Omental fat pad (tissue), 4 donors: ENCODE measurements around the gene ERICH3. TPM values are rescaled to one million over a fixed set of nuclear protein-coding genes. Genes with fewer than 3 reads are reported as not detected.

Experiments
- ATAC-seq: fragments of 150-250 bp; one replicate; pipeline ENCODE4 v1.9.1; 2016; ENCODE audit warnings: mild to moderate bottlenecking, moderate library complexity; ENCODE audit not compliant: low FRiP score
- DNase-seq: peaks from one replicate; pipeline ENCODE4 v3.0.0-alpha.2; 2019; ENCODE audit warnings: low spot score
- total RNA-seq, 4 donors: library from RNA; depleted of rRNA; stranded (reverse); fragments of >200 nt; gene quantifications; one replicate each; pipeline ENCODE4 v1.1.0, GENCODE V29; 2016
- TF ChIP-seq, protein P1 (sequence below), 3 donors: fragments of 450-650 bp; IDR thresholded peaks; one replicate each; pipeline ENCODE4 v1.5.1; 2016 to 2017; ENCODE audit warnings: antibody characterized with exemption in 3 of 3, mild to moderate bottlenecking in 3 of 3, moderate library complexity in 2 of 3

ERICH3 gene, protein sequence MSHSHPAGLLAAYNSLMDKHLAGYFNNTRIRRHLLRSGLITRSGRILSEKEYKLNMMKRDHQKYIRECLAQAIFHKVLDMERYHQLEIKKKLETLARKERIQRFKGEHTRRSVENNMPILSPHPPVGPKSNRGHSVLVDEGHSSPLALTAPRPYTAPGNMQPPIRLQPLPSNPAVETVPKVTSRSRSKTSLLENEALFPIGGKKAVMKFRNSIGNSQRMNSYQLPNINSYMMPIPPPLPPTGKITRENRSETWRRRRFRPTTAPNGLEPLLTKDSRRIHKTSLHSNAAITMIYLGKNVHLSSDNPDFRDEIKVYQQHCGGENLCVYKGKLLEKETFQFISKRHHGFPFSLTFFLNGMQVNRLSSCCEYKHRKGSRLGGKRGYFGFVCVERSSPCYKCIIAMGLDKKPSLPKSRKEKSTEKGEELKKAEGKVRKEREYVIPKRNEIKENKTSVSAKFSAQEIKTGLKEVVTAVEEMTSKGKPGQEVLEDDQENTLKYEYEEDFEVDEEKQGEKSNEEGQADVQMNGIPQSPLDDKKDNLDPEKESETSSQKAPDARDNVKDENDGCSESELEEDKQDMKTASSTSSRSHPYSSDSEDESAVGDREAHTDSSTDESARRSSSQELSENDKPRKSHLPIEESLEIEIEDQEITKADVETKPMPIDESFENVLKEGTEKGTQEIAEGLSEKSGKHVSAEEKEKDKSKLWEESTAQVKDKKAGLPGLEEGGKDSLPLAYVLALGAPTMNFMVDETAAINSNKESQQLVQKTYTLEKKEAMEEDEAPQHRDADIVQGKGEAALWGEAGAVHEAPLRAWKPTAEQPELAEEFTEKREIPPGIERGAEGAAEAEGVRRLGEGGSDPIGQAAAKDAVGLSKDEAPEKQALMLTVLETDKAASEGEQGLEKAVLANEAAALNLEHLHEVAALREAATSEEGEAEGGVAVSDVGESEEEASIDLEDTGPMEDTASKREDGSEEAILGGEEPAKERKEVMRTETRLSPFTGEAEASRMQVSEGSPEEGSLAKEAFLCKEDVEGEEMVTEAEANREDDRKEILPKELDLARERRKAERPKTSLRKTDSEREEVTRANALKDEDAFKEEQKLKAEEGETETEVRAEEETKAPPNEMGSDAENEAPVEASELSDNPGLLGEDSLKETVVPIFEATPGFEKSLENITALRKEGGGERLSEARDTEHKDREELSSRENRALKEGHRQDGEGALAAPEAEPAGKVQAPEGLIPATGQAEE (N-terminal part only)
- under 1 TPM in 2 of 4 donors, not detected in 2; 0.09 to 0.24 TPM for total RNA-seq

DNA sequence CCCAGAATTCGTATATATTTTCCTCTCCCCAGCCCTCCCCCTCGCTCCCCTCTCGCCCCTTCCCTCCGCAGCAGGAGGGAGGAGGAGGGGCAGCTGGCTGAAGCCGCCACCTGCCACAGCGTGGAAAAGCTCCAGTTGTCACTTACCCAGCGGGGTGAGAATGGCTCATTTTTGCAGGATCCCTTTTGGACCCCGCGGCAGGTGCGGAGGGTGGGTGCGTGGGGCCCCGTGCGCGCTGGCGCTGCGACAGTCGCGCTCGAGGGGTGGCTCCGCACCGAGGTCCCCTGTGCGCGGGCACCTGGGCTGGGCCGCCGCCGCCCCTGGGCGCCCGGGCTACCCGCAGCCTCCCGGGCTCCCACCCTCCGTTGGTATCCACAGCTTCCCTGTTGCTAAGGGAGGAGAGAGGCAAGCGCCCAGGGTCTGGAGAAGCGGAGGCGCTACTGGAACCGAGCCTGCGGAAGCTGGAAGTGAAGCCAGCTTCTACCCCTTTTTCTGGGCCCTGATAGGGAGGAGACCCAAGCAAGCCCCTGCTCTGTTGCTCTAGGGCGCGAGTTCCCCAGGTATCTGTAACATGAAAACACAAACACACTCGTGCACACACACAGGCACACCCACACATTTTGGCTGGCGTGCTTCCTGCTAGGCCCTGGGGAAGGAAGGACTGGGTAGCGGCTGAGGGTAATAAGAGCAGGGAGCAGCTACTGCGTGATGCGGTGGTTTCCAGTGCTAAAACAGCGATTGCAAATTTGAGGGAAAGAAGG, at the start of gene ERICH3:
TSS of gene ERICH3 (minus strand) at position 442 of the 761 bp plus-strand sequence. CDS start at position 169, 273 bp downstream.
- ATAC-seq, result no peak
- TF ChIP-seq, protein P1, sequence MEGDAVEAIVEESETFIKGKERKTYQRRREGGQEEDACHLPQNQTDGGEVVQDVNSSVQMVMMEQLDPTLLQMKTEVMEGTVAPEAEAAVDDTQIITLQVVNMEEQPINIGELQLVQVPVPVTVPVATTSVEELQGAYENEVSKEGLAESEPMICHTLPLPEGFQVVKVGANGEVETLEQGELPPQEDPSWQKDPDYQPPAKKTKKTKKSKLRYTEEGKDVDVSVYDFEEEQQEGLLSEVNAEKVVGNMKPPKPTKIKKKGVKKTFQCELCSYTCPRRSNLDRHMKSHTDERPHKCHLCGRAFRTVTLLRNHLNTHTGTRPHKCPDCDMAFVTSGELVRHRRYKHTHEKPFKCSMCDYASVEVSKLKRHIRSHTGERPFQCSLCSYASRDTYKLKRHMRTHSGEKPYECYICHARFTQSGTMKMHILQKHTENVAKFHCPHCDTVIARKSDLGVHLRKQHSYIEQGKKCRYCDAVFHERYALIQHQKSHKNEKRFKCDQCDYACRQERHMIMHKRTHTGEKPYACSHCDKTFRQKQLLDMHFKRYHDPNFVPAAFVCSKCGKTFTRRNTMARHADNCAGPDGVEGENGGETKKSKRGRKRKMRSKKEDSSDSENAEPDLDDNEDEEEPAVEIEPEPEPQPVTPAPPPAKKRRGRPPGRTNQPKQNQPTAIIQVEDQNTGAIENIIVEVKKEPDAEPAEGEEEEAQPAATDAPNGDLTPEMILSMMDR (IDR thresholded peaks at IDR 0.05), result no peak
- no peak for DNase-seq

DNA sequence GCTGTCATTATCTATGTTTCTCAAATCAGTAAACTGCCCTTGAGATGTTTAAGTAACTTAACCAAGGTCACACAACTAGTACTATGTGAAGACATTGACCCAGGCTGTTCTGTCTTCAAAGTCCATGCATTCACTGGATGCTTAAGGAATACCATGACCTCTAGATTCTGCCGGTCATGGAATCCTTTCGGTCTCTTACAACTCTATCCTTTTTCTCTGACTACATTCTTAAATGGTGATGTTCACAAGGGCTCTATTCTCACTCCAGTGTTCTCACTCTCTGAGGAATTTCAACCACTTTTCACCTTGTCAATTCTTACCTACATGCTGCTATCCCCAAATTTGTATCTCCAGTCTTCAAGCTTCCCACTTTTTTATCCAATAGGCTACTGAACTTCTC, 44.0 kb upstream of the ERICH3 start:
- no peak for ATAC-seq
- DNase-seq, result no peak
- TF ChIP-seq, protein P1 (IDR thresholded peaks at IDR 0.05), result no peak

DNA sequence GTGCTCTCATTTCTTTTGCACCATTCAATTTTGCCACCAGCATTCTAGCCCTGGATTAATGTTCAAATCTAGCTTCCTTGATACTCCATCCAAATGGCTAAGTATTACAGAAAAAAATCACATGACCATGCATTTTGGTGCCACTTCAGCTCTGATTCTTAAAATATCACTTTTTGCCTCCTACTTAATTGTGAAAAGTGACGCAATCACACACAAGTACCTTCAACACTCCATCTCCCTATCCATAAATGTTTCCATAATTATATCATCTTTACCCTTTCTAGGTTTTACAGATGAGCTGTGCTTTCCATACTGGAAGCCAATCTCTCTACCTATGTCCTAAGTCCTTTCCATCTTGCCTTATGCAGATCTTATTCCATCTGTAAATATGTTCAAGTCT, 43.2 kb upstream of the ERICH3 start:
- DNase-seq, result no peak
- TF ChIP-seq, protein P1 (IDR thresholded peaks at IDR 0.05), result no peak
- no peak for ATAC-seq

DNA sequence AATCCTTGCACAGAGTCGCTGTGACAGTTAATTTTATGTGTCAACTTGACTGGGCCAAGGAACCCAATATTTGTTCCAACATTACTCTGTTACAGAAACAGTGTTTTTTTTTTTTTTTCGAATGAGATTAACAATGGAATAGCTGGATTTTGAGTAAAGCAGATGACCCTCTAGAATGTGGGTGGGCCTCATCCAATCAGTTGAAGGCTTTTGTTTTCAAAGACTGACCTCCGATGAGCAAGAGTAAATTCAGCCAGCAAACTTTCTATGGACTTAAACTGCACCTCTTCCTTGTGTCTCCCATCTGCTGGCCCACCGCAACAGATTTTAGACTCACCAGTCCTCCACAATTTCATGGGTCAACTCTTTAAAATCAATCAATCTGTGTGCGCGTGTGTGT, 42.2 kb upstream of the ERICH3 start:
- ATAC-seq, result no peak
- TF ChIP-seq, protein P1 (IDR thresholded peaks at IDR 0.05), result no peak
- no peak for DNase-seq

DNA sequence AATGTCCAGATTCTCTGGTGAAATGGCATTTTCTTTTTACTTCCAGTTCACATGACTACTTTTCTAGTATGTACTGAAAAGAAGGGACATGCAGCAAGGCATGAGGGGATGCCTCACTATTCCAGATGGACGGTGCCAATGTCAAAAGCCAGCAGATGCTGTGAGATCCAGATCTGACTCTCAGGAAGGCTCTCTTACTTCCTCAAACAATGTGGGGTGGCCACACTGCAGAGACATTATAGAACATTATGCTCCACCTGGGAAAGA, 41.6 kb upstream of the ERICH3 start:
- no peak for DNase-seq
- ATAC-seq, result no peak
- TF ChIP-seq, protein P1 (IDR thresholded peaks at IDR 0.05), result no peak
